Panc1 (cell line): ENCODE data around the gene TC2N. TPM values are rescaled to one million over a fixed set of nuclear protein-coding genes. Genes with fewer than 3 reads are reported as not detected.

Experiments used
- ATAC-seq: fragments of 200-7000 bp; cut with Tn5 transposase; 2 replicates; pipeline ENCODE4 v1.9.1; 2020; ENCODE audit warnings: mild to moderate bottlenecking, moderate library complexity
- BruUV-seq: library from RNA; stranded (reverse); fragments of 400-500 nt; replicated peaks from 2 replicates; lab custom pipeline; 2021; lab: Mats Ljungman, UMichigan
- CTCF ChIA-PET: fragments of 300-600 bp; sonication (Branson Sonifier 250); formaldehyde crosslinking; loops from one replicate; lab custom pipeline; 2022; ENCODE audit warnings: antibody characterized with exemption; lab: Charles Lee
- POLR2A ChIA-PET: fragments of 300-600 bp; sonication (Branson Sonifier 250); formaldehyde crosslinking; loops from one replicate; lab custom pipeline; 2022; ENCODE audit warnings: antibody characterized with exemption; lab: Charles Lee
- DNase-seq: peaks from one replicate; pipeline ENCODE4 v3.0.0-alpha.2; 2010; ENCODE audit warnings: low read depth, low spot score
- H3K27ac ChIP-seq: 2 replicates; pipeline ENCODE4 v1.5.1; 2011; ENCODE audit warnings: mild to moderate bottlenecking, low read length, inconsistent platforms
- H3K27me3 ChIP-seq: fragments of 200-500 bp; sonication (Bioruptor generic); 2 replicates; pipeline ENCODE4 v1.6.0; 2014; ENCODE audit warnings: low read length, inconsistent platforms; ENCODE audit not compliant: control insufficient read depth, insufficient read depth
- H3K36me3 ChIP-seq: fragments of 200-500 bp; sonication (Bioruptor generic); 2 replicates; pipeline ENCODE4 v1.5.1; 2014; ENCODE audit warnings: inconsistent platforms, mild to moderate bottlenecking, low read length, moderate library complexity; ENCODE audit not compliant: control insufficient read depth, insufficient read depth
- H3K4me1 ChIP-seq: 2 replicates; pipeline ENCODE4 v1.5.1; 2011; ENCODE audit warnings: inconsistent platforms, mild to moderate bottlenecking, low read length, moderate library complexity; ENCODE audit not compliant: control insufficient read depth, insufficient read depth
- H3K4me3 ChIP-seq, 2 experiments: 2 replicates each; pipeline ENCODE4 v1.5.1; 2011 to 2012; ENCODE audit warnings: low read depth in 2 of 2, low read length in 2 of 2, mild to moderate bottlenecking in 2 of 2, inconsistent platforms in 1 of 2, moderate library complexity in 1 of 2
- H3K9me3 ChIP-seq: fragments of 200-500 bp; sonication (Bioruptor generic); 2 replicates; pipeline ENCODE4 v1.5.1; 2014; ENCODE audit warnings: low read depth, mild to moderate bottlenecking, inconsistent platforms, low read length, moderate library complexity; ENCODE audit not compliant: control insufficient read depth, insufficient read depth
- CTCF ChIP-seq: fragments of 450-650 bp; IDR thresholded peaks from 2 replicates; pipeline ENCODE4 v1.5.1; 2017; ENCODE audit warnings: mild to moderate bottlenecking
- REST ChIP-seq, 2 experiments: IDR thresholded peaks; 2 replicates each; pipeline ENCODE4 v1.6.1; 2011 to 2012; ENCODE audit warnings: low read depth in 2 of 2, control low read depth in 1 of 2, low read length in 1 of 2, mild to moderate bottlenecking in 1 of 2, moderate library complexity in 1 of 2; ENCODE audit not compliant: insufficient read depth in 1 of 2
- SIN3A ChIP-seq: IDR thresholded peaks from 2 replicates; pipeline ENCODE4 v1.6.1; 2012; ENCODE audit warnings: low read depth, mild to moderate bottlenecking, low read length, moderate library complexity, borderline replicate concordance; ENCODE audit not compliant: insufficient read depth
- TCF7L2 ChIP-seq: IDR thresholded peaks from 2 replicates; pipeline ENCODE4 v1.6.1; 2011; ENCODE audit warnings: mild to moderate bottlenecking, low read depth, low read length, inconsistent platforms
- in situ Hi-C: cut with HindIII; loops from 2 replicates; pipeline ENCODE4 v1.10.0; 2016; ENCODE audit warnings: low sequenced_read_pairs, low pct_unique_long_range_greater_than_20kb
- intact Hi-C: fragments of 100-400 bp; cut with micrococcal nuclease; formaldehyde crosslinking; loops from one replicate; pipeline ENCODE4 v1.10.0; 2022; ENCODE audit not compliant: unreplicated experiment
- total RNA-seq: library from RNA; stranded (reverse); gene quantifications from one replicate; pipeline ENCODE4 v1.2.1, GENCODE V29; 2021; ENCODE audit not compliant: unreplicated experiment

TC2N gene
- total RNA-seq, 1 experiment from 2014 or later = 0.49 TPM

- ChIA-PET CTCF (interaction anchor here (0.6 to 0.7 kb wide), 4 partner anchors 10 to 561 kb away, joined by 3 to 4 read pairs (median 4); no protein-coding TSS in a partner anchor), POLR2A (no interaction called here)
- Histone ChIP-seq H3K27me3 (no peaks in the 10 kb centered on the region), H3K4me3 (no peak overlapping the region), H3K4me1 (no peaks in the 10 kb centered on the region), H3K27ac (no peak overlapping the region), H3K36me3 (no peaks in the 10 kb centered on the region), H3K9me3 (no peaks in the 10 kb centered on the region)
- intact Hi-C loops = loop anchor here (5.0 kb wide), 2 partner anchors 259 to 399 kb away; partner anchors contain the start of gene PPP4R3A
- BruUV-seq = no TSS peak
- DNase-seq (no peak), ATAC-seq (peak; percentile 82)
- in situ Hi-C loops = no loop called here
- peak; percentile 75 for TF ChIP-seq CTCF
- TF ChIP-seq SIN3A = no peak
These were observed 44.2 kb upstream of the TC2N start for GRCh38 chr14:91911474-91912032.

- Histone ChIP-seq H3K27me3 (no peaks in the 10 kb centered on the region), H3K27ac (no peak overlapping the region), H3K4me3 (no peak overlapping the region), H3K36me3 (no peaks in the 10 kb centered on the region), H3K9me3 (no peaks in the 10 kb centered on the region), H3K4me1 (no peaks in the 10 kb centered on the region)
- BruUV-seq = no TSS peak
- ChIA-PET CTCF (no interaction called here), POLR2A (no interaction called here)
- ATAC-seq (no peak), DNase-seq (no peak)
- in situ Hi-C loops (no loop called here), intact Hi-C loops (loop anchor here (5.0 kb wide), 2 partner anchors 258 to 398 kb away; partner anchors contain the start of gene PPP4R3A)
- TF ChIP-seq REST (IDR thresholded peaks at IDR 0.05; ENCODE audit: insufficient read depth in 1 of 2, low read depth in 2 of 2, low read length in 1 of 2) = no peak
- TF ChIP-seq TCF7L2 = no peak
- TF ChIP-seq SIN3A = no peak
- TF ChIP-seq CTCF = no peak
These were observed 42.9 kb upstream of the TC2N start for GRCh38 chr14:91910196-91910595.
